ENCODE results near the gene FADS1. TPM values are rescaled to one million over a fixed set of nuclear protein-coding genes. Genes with fewer than 3 reads are reported as not detected.
A peak's percentile ranks its signal among the peaks of the same experiment; 100 is the strongest.

The FADS1 gene
- total RNA-seq, 2 donors from 2014 or later, result 16.1 to 28.9 TPM

DNA sequence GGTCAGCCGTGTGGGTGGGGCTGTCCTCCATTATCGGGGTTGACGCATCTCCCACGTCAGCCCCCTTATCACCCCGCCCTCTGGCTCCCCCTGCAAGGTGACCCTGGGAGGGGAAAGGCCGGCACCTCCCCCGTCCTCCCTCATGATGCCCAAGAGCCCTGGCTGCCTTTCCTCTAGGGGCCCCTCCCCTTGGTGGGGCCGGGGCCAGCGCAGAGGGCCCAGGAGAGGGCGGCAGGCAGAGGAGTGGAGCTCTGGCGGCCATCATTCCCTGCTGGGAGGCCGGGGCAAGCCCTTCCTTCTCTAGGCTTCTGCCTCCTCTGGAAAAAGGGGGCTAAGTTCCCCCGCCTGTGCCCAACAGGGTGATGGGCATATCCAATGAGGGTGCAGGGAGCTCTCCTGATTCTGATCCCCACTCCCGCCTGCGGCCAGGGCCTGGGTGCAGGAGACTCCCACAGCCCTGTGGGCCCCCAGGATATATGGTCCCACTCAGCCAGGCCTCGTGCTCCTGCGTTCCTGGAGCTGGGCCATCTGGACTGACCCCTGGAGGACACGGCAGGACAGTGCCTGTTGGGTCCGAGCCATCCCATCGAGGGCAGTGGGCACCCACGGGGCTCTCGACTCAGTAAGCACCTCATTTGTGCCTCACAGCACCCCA lies 52.1 kb downstream of the FADS1 start:
- H3K9me3 Mint-ChIP-seq, result no peaks in the 10 kb centered on the region
- H3K36me3 Mint-ChIP-seq, result no peaks in the 10 kb centered on the region

GRCh38 chr11:61763930-61764605 lies 52.7 kb downstream of the FADS1 start:
- Mint-ChIP-seq H3K36me3 (no peaks in the 10 kb centered on the region), H3K9me3 (no peaks in the 10 kb centered on the region), H3K27ac (no peak overlapping the region)
- no peak for DNase-seq (ENCODE audit: low spot score in 2 of 2)
- no peak for ATAC-seq

More for the DNA sequence above, 52.1 kb downstream of the FADS1 start:
- no peak overlapping the region for H3K27ac Mint-ChIP-seq
- ATAC-seq (no peak), DNase-seq (ENCODE audit: low spot score in 2 of 2) (no peak)

DNA sequence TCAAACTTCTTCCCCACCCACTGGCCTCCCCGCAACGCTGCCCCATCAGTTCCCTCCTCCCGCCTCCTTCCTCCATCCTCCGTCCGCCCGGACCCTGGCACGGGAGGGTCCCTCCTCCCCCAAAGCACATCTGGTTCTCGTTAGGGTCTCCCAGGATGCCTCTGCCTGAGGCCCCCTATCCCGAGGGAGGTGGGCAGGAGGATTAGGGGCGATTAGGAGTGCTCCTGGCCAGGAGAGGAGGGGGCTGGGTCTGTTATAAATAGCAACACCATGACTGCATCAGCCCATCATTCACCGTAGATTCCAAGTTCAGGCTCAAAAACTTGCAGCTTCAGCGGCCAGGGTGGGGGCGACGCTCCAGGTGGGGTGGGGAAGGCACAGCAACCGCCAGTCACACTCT lies 54.0 kb downstream of the FADS1 start:
- DNase-seq (ENCODE audit: low spot score in 2 of 2), result no peak
- no peak overlapping the region for H3K27ac Mint-ChIP-seq
- H3K9me3 Mint-ChIP-seq, result no peaks in the 10 kb centered on the region
- ATAC-seq, result no peak
- H3K36me3 Mint-ChIP-seq, result no peaks in the 10 kb centered on the region

GRCh38 chr11:61762223-61762615 lies 54.6 kb downstream of the FADS1 start:
- Mint-ChIP-seq H3K9me3 (no peaks in the 10 kb centered on the region), H3K27ac (peak overlapping the region in 1 of 2 donors; percentile 12), H3K36me3 (no peaks in the 10 kb centered on the region)
- ATAC-seq (no peak), DNase-seq (ENCODE audit: low spot score in 2 of 2) (no peak)

DNA sequence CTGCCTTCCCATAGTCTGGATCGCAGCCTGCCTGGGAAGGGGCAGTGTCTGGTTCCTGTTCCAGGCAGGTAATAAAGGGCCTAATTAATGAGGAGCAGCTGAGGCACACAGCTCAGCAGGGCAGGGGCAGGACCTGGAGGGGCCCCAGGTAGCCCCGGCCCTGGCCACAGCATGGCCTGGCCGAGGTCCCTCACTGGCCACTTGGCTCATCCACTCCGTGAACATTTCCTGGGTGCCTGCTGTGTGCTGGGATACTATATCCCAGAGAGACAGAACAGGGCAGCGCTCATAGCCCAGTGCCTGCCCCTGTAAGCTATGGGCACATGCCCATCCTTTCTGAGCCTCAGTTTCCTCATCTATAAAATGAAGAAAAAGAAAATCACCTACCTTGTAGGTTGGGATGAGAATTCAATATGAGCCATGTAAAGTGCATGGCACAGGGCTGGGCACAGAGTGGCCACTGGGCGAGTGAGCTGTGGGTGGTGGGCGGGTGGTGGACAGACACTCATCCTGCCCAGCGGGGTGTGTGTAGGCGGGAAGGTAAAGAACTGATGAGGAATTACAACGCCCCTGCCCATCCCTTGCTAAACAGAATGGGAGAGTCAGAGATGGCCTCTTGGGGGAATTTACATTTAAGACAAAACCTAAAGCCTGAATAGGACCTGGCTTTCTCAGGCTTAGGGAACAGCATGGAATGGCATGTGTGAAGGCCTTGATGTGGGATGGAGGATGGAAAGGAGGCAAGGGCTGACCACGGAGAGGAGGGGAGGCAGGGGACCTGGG lies 55.2 kb downstream of the FADS1 start:
- Mint-ChIP-seq H3K9me3 (no peaks in the 10 kb centered on the region), H3K27ac (peak overlapping the region in 1 of 2 donors; percentile 12), H3K36me3 (no peaks in the 10 kb centered on the region)
- ATAC-seq (no peak), DNase-seq (ENCODE audit: low spot score in 2 of 2) (no peak)

DNA sequence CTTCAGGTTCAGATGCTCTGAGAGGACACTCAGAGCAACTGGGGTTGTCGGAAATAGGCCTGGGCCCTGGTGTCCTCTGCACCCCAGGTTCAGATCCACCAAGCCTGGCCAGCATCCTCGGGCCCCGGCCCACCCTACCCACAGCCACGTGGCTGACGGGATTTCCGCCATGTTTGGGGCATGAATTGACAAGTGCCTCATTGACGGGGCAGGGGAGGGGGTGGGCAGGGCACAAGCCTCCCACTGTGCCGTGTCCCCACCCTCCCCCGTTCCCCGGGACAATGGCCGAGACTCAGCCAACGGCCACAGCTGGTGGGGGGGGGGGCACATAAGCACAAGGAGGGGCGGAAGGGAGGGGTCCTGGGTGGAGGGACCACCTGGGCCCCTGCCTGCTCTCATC lies 55.9 kb downstream of the FADS1 start:
- Mint-ChIP-seq H3K36me3 (no peaks in the 10 kb centered on the region), H3K9me3 (no peaks in the 10 kb centered on the region), H3K27ac (no peak overlapping the region)
- ATAC-seq, result no peak
- no peak for DNase-seq (ENCODE audit: low spot score in 2 of 2)

DNA sequence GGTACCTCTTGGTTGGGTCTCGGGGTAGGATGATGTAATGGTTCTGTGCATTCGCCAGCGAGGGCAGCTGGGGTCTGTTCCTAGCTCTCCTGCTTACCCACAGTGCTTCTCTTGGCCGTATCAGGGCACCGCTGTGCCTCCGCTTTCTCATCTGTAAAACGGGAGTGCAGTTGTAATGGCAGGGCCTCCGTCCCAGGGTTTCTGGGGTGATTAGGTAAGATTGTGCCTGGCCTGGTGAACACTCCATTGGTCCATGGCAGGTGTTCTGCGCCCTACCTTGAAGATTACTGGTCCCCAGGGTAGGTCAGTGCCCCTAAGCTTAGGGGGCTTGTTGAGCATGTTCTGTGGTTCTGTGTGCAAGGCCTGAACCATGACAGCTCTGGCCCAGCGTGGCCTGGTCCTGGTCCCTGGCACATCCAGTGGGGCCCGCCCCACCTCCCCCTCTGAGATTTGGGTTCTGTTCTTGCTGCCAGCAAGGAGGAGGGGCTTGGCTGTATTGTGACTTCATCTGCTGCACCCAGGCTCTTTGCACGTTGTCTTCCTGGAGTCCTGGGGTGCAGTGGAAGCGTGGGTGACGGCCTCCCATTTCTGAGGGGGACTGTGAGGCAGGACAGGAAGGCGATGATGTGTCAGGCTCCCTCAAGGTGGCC lies 59.5 kb downstream of the FADS1 start:
- H3K9me3 Mint-ChIP-seq, result no peaks in the 10 kb centered on the region
- H3K27ac Mint-ChIP-seq, result peak overlapping the region in 1 of 2 donors; percentile 77
- DNase-seq (ENCODE audit: low spot score in 2 of 2) (no peak), ATAC-seq (no peak)
- H3K36me3 Mint-ChIP-seq, result no peaks in the 10 kb centered on the region

- Mint-ChIP-seq H3K27ac (peak overlapping the region in 1 of 2 donors; percentile 77), H3K36me3 (no peaks in the 10 kb centered on the region), H3K9me3 (no peaks in the 10 kb centered on the region)
- peak in 1 of 2 donors; percentile 82 for ATAC-seq
- DNase-seq (ENCODE audit: low spot score in 2 of 2), result peak in 1 of 2 donors; percentile 65
Measured at GRCh38 chr11:61756452-61757212, 60.2 kb downstream of the FADS1 start.

- Mint-ChIP-seq H3K27ac (peak overlapping the region in 1 of 2 donors; percentile 77), H3K36me3 (no peaks in the 10 kb centered on the region), H3K9me3 (no peaks in the 10 kb centered on the region)
- DNase-seq (ENCODE audit: low spot score in 2 of 2) (no peak), ATAC-seq (no peak)
Measured at GRCh38 chr11:61756147-61756451, 60.7 kb downstream of the FADS1 start.

DNA sequence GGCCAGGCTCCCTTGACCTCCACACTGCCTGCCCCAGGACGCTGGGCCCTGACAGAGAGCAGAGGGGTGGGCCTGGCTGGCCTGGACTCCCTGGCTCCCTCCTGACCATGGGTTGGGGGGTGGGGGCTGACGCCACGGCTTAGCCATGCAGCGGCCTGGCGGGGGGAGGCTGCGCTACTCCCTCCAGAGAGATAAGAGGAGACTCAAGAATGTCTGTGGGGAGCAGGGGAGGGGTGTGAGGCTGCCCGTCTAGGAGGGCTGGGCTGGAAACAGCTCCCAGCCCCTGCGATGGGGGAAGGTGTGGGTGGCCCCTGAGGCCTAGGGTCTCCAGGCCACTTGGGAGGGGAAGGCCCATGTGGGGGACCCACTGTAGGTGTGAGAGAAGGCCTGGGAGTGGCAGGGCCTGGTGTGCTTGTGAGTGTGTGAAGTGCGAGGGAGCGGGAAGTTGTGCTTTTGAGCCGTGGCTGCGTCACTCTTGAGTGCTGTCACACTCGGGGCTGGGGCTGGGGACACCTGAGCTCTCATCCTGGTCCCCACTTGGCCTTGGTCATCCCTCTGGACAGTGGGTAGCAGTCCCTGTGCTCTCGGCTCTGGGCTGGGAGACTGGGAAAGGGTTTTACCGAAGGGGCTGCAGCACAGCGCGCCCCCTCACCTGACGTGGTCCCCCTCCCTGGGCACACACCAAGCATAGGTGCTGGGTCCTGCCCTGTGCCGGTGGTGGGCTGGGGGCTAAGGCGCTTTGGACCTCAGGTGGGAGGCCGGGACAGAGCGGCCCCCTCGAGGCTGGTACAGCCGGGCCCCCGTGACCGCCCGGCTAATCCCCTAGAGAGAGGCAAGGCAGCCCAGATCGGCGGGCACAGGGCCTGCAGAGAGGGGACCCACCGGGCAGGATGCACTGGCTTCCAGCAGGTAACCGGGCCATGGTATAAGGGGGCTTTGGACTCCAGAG lies 62.0 kb downstream of the FADS1 start:
- H3K27ac Mint-ChIP-seq, result no peak overlapping the region
- DNase-seq (ENCODE audit: low spot score in 2 of 2) (no peak), ATAC-seq (no peak)
- no peaks in the 10 kb centered on the region for H3K9me3 Mint-ChIP-seq
- H3K36me3 Mint-ChIP-seq, result no peaks in the 10 kb centered on the region

GRCh38 chr11:61753672-61754071 lies 63.1 kb downstream of the FADS1 start:
- DNase-seq (ENCODE audit: low spot score in 2 of 2), result no peak
- ATAC-seq, result no peak
- H3K27ac Mint-ChIP-seq, result no peak overlapping the region
- no peaks in the 10 kb centered on the region for H3K36me3 Mint-ChIP-seq
- no peaks in the 10 kb centered on the region for H3K9me3 Mint-ChIP-seq

GRCh38 chr11:61752925-61753521 lies 63.8 kb downstream of the FADS1 start:
- no peak for DNase-seq (ENCODE audit: low spot score in 2 of 2)
- Mint-ChIP-seq H3K36me3 (no peaks in the 10 kb centered on the region), H3K27ac (no peak overlapping the region), H3K9me3 (no peaks in the 10 kb centered on the region)
- ATAC-seq, result no peak

GRCh38 chr11:61752117-61752924 lies 64.5 kb downstream of the FADS1 start, which contains the start of gene MYRF:
Gene MYRF, plus strand, starts transcription at chr11:61752636. Its CDS starts 109 bp downstream, at chr11:61752745.
- Mint-ChIP-seq H3K9me3 (no peaks in the 10 kb centered on the region), H3K36me3 (no peaks in the 10 kb centered on the region), H3K27ac (no peak within 1 kb of the TSS)
- peak; percentile 78 to 93 for ATAC-seq
- peak in 1 of 2 donors; percentile 80 for DNase-seq (ENCODE audit: low spot score in 2 of 2)

GRCh38 chr11:61751384-61751783 lies 65.4 kb downstream of the FADS1 start:
- Mint-ChIP-seq H3K9me3 (no peaks in the 10 kb centered on the region), H3K27ac (no peak overlapping the region), H3K36me3 (no peaks in the 10 kb centered on the region)
- DNase-seq (ENCODE audit: low spot score in 2 of 2) (no peak), ATAC-seq (no peak)
